Measurements from ENCODE around the gene DPYD.

GRCh38 chr1:97056386-97056785, 864.4 kb downstream of the DPYD start:
- TF ChIP-seq CTCF (IDR thresholded peaks at IDR 0.05; ENCODE audit: low read length) (no peak), EZH2 (IDR thresholded peaks at IDR 0.05; ENCODE audit: borderline replicate concordance, low read length) (no peak)

Data from OCI-LY1 (cell line).